HG02852 (cell line): ENCODE measurements around the gene CDH15.
"Not testable (repeated sequence)": the region's sequence is repeated elsewhere in the genome, so short reads cannot be mapped to it uniquely, and the experiment has no call there.

Experiments
- ATAC-seq: cut with Tn5 transposase; IDR thresholded peaks from one replicate; pipeline ENCODE4 v1.9.1; 2021; ENCODE audit warnings: mild to moderate bottlenecking, moderate library complexity; ENCODE audit not compliant: unreplicated experiment

Gene CDH15

DNA sequence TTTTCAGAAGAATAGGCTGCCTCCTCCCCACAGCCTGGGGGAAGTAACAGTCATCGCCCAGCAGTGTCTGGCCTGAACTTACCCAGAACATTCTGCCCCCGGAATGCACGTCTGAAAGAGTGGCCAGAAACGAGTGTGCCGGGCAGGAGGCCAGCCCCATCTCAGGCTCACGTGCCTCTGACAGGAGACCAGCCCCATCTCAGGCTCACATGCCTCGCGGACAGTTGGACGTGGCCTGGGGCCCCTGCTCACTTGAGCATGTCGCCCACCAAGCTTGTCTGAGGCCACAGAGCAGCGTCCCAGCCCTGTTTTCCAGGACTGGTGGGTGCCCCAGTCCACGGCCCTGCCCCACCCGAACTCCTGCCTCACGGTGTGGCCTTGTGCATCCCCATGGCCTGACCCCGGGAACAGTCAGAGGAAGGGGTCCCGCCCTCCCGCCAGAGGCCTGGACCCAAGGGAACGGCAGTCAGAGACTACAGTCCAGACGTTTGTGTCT is 16.3 kb upstream of the CDH15 start:
- no peak for ATAC-seq

DNA sequence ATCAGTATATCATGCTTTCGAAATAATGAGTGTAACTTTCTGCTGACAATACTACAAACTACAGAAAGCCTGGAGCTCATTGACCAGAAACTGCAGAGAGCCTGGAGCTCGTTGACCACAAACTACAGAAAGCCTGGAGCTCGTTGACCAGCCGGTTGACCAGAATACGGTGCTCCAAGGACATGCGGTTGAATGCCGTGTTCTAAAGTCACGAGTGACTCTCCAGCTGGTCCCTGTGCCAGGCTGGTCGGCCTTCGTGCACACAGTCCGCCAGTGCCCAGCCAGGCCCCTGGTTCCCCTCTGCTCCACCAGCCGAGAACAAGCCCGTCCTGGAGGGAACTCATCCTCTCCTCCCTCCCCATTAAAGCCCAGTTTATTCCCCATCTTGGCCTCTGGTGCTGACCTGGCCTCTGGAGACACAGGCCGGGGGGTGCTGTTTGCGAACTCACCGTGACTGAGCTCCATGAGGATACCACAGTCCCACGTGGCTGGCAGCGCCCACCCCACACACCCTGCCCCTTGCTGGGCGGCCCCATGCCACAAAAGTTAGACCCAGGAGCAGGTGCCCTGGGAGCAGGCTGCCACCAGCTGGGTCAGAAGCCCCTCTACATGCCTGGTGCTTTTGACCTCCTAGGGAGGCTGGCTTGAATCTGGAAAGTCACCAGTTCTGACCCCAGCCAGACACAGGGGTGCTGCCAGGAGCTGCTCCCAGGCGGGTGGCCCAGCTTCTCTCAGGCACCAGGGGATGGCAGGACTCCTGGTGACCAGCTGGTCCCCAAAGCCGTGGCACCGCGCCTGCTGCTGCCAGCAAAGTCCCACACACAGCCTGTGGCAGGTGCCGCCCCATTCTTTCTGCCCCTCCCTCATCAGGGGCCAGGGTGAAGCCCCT is 15.5 kb upstream of the CDH15 start:
- no peak for ATAC-seq

DNA sequence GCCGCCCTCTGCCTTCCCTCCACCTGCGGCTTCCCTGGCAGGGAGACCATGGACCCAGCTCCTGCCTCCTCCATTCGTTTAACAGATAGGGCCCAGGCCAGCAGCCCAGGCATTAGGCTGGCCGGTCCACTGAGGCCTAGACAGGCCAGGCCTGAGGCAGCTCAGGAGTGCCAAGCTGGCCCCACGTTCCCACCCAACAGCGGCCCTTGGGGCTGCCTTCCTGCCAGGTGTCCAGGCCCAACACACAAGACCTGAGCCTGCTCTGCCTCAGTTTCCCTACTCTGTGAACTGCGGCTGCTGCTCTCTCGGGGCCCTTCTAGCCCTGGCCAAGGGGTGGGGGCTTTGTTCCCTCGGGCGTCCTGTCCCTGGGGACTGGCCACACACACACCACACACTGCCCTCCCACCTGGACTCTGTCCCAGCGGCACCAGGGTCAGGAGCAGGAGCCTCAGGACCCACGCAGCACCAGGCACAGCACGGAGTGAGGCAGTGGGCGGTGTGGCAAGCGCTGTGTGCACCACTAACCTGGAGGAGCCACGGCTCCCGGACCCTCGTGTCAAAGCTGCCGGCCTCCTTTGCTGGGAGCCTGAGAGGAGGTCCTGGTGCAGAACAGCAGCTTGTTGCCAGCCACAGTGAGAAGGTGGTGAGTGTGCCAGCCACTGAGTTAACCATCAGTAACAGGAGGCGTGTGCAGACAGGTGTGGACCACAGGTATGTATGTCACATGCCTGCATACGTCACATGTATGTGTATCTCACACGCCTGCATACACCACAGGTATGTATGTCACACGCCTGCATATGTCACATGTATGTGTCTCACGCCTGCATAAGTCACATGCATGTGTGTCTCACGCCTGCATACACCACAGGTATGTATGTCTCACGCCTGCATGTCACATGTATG is 14.6 kb upstream of the CDH15 start:
- no peak for ATAC-seq

DNA sequence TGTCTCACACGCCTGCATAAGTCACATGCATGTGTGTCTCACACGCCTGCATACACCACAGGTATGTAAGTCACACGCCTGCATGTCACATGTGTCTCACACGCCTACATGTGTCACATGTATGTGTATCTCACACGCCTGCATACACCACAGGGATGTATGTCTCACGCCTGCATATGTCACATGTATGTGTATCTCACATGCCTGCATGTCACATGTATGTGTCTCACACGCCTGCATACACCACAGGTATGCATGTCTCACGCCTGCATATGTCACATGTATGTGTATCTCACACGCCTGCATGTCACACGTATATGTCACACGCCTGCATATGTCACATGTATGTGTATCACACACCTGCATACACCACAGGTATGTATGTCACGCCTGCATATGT is 13.8 kb upstream of the CDH15 start:
- no peak for ATAC-seq

DNA sequence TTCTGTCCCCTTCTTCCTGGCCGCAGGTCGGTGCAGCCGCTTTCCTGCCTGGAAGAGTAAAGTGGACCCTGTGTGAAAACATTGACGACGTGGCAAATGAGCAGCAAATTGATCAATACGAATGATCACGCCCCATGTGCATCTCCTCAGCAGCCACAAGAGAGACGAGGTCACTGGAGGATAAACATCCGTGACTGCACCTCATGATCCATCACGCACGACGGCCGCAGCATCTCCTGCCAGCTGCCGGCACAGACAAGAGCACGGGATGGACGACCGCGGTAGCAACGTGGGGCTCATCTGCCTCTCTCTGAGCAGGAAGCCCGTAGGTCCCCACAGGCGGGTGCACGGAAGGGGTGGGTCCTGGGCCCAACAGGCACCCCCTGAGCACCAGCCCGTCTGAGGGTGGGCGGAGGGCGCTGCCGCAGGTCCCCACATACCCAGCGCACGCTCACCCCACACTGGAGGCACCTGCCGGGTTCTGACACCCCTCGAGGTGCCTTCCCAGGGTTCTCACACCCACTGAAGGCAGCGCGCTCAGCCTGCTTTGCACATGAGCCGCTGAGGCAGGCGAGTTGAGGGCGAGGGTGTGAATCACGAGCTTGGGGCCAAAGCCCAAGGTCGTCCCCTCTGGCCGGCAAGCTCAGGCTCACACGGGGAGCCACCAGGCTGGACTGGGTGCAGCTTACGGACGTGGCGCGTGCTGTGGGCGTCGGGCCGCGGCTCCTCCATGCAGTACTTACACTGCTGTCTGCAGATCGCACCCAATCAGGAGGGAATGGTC is 12.3 kb upstream of the CDH15 start:
- no peak for ATAC-seq

DNA sequence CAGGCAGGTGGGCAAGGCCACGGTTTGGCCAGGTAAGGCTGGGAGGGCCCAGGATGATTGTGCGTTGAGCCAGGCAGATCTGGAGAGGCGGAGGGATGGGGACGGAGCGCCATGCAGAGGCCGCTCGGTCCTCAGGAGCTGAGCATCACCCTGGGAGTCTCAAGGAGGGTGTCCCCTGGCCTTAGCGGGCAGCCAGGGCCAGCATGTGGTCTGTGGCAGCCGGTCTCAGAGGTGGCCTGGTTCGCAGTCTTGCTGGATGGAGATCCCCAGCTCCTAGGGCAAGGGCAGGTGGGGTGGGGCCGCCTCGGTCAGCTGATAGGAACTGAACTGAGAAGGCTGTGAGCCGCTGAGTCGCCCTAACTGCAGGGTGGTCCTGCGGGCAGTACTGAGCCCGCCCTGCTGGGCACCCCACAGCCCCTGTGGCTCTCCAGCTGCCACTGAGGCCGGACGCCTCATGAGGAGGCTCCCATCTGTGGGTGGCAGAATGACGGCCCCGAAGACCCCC is 11.6 kb upstream of the CDH15 start:
- ATAC-seq: no peak

DNA sequence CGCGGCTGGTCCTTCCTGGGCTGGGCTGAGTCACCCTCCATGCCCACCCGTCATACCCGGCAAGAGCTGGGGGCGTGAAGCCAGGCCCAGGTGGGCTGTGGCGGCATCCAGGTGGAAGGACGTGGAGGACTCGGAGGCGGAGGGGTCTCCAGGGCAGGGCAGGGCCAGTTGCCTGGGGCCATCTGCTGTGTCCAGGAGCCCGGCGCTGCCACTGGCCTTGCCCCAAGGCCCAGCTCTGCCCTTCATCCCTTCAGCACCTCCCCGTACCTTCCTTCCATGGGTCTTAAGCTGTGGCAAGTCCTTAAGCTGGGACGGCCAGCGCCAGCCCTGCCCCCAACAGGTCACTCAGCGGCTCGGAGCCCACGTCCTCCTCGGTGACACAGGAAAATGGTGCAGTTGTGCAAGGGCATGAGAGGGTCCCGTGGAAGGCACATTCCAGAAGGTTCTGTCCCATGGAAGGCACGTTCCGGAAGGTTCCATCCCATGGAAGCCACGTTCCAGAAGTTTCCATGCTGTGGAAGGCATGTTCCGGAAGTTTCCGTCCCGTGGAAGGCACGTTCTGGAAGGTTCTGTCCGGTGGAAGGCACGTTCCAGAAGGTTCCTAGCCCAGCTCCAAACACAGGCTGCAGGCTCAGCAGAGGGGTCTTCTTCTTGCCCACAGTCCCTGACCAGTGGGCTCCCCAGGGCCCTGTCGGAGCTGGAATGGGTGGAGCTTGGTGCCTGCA is 10.4 kb upstream of the CDH15 start:
- no peak for ATAC-seq

DNA sequence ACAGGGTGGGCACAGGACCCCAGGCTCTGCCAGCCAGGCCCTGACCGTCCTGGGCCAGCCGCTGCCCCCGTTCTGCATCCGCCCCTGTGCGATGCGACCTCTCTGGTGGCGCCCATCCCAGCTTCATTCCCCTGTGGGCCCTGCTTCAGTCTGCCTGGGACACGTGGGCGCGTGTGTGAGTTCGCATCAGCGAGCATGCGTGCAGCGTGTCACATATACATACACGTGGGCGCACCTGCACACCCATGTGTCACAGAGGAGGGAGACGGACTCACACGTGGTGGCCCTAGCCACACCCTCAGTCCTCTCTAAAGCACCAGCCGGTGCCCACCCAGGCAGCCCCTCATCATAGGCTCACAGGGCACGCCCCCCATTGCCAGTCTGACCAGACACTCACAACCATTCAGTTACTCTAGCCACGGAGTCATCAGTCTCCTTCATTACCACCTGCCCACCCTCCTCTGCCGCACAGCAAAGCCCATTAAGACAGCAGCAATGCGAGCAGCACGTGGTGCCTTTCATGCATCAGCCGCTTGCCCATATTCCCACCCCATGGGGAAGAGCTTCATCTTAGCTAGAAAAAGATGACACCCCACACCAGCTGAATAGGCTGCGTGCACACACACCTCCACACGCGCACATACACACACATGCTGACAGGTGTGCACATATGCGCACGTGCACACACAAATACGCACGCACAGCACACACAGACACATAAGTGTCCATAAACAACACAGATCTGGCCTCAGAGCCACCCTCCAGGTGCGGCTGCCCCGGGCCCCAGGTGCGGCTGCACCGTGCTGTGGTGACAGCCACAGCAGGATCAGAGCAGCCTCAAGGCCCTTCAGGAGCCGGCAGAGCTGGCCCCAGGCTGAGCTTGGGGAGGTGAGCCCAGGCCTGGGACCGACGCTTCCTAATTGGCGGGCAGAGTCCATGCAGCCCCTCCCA is 9.5 kb upstream of the CDH15 start:
- ATAC-seq: no peak

DNA sequence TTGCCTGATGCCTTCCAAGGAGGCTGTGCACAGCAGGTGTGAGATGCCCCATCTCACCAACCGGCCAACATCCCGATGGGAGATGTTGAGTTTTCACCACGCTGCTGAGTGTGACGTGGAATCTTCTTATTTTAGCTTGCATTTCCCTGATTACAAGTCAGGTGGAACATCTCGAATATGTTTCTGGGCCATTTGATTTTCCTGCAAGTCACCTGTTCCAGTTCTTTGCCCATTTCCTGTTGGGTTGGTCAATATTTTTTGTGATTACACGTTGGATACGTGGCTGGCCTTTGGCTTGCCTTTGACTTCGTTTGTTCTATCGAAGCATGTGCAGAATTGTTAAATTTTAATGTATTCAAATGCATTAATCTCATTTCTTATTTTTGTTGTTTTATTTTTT is 8.3 kb upstream of the CDH15 start:
- no peak for ATAC-seq

DNA sequence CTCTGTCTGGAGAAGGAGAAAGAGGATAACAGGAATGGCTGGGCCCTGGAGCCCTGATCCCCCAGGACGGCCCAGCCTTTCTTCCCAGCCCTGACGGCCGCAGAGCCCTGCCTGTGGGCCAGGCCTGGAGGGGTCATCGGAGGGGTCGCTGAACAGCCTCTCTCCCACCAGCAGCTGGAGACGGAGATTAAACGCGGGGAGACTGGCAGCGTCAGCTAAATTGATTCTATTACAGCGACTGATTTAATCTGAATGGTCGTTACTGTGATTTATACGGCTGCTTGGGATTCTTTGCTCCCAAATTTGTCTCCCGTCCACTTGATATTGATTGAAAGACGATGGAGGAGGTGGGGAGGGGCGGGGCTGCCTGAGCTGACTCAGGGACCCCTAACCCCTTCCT is 7.1 kb upstream of the CDH15 start:
- no peak for ATAC-seq

DNA sequence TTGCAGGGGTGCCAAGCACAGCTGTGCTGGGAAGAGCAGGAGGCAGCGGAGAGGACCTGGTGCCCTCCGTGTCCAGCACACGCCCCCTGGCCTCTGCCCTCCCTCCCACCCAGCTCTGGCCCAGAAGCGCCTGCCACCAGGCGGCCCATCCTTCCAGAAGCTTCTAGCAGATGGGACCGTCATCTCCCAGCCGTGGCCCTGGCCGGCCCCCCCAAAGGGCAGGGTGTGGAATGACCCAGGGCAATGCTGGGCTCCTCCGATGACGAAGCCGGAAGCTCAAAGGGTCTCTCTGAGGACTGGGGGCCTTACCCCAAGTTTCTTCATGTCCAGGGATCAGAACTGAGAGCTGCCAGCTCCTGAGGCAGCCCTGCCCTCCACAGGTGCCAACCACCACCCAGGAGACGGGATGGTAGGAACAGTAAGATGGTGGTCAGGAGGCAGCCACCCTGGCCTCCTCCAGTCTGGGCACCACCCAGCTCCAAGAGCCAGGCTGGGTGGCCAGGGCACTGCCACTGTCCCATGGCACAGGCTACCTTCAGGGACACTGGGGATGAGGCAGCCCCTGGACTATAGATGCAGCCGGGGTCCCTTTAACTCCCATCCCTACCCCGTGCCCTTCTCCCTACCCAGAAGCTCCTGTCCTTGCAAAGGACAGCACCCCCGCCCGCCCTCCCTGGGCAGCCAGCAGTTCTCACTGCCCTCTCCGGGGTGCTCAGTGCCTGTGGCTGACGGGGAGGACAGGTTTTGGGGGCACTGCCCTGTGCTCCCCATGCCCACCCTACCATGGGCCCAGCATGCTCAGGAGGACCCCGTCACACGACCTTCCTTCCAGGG is 6.5 kb upstream of the CDH15 start:
- ATAC-seq: no peak

DNA sequence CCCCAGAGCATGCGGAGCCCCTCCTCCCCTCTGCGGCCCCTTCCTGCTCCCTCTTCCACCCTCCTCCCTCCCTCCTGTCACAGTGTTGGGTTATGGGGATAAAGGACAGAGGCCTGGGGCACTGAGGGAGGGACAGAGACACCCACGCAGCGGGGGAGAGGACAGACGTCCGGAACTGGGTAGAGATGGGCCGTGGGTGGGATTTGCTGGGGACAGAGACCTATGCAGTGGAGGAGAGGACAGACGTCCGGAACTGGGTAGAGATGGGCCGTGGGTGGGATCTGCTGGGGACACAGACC is 5.9 kb upstream of the CDH15 start:
- not testable (repeated sequence) for ATAC-seq

DNA sequence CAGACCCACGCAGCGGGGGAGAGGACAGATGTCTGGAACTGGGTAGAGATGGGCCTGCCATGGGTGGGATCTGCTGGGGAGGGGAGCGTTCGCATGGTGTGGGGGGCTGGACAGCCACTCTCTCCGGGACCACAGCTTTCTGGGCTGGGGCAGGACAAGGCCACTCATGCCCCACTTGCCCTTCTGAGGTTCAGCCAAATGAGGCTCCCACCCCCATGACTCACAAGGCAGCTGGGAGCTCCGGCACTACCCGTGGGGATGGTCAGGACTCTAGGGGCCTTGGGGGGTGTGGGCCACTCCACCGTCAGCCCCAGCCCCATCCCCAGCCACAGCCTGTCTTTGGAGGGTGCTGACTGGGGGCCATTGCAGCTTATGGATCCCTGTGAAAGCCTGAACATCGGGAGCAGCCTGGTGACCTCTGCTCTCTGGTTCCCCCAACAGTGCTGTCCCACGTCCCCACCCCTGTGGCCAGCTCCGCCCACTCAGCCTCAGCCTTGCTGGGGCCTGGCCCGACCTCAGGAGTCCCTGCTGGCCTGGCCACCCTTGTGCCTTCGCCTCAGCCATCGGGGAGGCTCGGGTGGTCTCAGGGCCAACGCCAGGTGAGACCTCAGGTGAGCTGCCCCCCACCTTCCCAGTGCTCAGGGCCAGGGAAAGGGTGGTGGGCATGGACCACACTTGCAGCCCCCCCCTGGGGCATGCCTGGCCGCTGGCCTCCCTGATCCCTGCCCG is 4.7 kb upstream of the CDH15 start:
- ATAC-seq: no peak

DNA sequence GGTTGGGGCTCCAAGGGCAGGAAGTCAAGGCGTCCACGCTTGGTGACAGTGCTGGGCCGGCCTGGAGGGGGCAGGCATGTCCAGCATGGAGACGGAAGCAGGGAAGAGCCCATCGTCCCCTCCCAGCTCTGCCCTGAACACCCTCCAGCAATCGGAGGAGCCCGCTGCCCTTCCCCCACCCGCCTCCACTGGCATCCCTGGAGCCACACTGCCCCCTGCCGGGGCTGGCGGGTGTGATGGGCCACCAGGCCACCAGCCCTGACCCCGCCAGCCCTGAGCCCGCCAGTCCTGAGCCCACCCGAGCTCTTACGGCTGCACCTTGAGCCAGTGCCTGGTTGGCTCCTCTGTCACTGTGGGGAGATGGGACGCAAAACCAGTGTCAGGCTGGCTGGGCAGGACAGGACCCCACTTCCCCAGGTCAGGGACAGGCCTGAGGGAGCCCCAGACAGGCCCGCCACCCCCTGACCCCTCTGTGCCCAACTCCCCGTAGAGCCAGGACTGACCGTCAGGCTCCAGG is 4.1 kb upstream of the CDH15 start:
- no peak for ATAC-seq

DNA sequence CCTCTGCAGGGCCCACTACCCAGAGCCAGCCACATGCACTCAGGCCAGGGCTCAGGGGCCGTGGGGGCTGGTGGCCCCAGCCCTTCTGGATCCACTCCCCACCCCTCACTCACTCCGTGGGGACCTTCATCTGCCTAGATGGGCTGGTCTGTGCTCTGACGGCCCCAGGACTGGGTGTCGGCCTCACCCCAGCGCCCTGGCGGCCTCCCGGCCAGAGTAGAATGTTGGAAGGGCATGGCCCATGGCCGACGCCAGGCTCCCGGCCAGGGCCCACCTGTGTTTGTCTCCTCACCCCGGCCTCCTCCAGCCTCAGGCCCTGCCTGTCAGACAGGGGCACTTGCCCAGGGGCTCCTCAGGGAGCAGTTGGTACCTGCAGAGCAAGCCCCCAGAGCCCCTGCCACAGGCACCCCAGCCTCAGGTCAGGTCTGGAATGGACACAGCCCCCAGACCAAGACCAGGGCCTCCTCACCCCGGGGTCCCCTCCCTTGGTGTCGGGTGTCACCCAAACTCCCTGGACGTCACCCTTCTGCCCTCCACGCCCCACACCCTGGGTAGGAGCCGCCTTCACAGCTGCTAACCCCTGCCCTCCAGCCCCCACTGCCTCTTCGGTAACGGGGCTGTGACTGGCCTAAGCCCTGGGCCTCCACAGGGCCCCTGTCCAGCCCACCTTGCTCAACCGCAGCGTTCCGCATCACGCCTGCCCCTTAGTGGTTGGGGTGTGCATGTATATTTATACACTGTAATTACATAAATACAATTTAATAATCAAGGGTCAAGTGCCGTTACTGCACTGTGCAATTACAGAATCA is 3.0 kb upstream of the CDH15 start:
- ATAC-seq: no peak

DNA sequence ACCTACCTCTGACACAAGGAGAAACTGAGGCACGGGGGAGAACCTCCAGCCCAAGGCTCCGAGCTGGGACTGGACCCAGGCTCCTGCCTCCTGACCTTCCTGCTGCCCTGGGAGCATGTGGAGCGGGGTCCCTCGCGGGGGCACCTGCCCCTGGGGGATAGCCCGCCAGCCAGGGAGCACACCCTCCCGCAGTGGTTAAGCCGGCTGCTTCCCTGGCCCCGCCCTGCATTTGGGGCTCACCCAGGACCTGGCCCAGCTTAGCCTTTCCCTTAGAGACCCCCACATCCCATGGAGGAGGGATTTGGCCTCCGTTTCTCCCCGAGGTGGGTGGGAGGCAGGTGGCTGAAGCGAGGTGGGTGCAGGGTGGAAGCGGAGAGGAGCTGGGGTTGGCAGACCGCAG is 1.8 kb upstream of the CDH15 start:
- ATAC-seq: no peak
